ENCODE data around the gene CELF3.

The CELF3 gene

DNA sequence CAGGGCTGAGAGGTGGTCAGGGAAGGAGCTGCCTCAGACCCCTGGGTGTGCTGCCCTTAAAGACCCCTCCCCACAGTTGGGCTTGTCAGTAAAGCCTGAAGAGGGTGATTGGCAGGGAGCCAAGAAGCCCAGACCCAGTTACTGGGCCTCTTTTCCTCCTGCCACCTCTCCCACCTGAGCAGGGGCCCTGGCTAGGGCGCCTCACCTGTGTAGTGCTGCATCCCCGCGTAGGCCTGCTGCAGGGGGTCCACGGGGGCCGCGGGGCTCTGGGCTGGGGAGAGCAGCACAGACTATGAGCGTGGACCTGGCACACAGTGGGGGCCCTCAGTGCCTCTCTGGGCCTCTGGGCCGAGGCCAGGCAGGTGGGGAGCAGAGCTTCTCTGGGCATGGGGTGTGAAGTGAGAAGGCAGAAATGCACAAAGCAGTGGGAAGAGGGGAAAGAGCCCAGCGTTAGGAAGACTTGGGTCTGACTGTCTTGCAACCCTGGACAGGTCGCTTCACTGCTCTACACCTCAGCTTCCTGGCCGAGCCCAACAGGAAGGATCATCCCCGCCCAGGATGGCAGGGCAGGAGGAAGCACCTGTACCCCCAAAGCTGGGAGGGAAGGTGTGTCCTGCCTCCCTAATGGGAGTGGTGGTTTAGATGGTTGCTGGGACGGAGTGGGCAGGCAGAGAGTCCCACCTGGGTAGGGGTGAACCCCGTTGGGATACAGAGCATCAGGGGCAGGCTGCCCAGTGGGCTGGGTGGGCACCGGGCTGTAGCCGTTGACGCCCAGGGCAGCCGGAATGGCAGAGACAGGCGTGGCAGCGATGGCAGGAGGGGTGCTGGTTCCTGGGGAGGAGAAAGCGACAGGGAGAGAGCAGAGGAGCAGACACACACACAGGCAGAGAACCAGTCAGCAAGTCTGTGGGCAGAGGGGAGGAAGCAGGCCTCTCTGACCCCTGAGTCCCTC, 9.9 kb downstream of the CELF3 start:
- no peak overlapping the region for H3K4me3 ChIP-seq (ENCODE audit: low read depth, low read length)
- TF ChIP-seq, protein P1, sequence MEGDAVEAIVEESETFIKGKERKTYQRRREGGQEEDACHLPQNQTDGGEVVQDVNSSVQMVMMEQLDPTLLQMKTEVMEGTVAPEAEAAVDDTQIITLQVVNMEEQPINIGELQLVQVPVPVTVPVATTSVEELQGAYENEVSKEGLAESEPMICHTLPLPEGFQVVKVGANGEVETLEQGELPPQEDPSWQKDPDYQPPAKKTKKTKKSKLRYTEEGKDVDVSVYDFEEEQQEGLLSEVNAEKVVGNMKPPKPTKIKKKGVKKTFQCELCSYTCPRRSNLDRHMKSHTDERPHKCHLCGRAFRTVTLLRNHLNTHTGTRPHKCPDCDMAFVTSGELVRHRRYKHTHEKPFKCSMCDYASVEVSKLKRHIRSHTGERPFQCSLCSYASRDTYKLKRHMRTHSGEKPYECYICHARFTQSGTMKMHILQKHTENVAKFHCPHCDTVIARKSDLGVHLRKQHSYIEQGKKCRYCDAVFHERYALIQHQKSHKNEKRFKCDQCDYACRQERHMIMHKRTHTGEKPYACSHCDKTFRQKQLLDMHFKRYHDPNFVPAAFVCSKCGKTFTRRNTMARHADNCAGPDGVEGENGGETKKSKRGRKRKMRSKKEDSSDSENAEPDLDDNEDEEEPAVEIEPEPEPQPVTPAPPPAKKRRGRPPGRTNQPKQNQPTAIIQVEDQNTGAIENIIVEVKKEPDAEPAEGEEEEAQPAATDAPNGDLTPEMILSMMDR (IDR thresholded peaks at IDR 0.05; ENCODE audit: low read depth, low read length) = no peak

DNA sequence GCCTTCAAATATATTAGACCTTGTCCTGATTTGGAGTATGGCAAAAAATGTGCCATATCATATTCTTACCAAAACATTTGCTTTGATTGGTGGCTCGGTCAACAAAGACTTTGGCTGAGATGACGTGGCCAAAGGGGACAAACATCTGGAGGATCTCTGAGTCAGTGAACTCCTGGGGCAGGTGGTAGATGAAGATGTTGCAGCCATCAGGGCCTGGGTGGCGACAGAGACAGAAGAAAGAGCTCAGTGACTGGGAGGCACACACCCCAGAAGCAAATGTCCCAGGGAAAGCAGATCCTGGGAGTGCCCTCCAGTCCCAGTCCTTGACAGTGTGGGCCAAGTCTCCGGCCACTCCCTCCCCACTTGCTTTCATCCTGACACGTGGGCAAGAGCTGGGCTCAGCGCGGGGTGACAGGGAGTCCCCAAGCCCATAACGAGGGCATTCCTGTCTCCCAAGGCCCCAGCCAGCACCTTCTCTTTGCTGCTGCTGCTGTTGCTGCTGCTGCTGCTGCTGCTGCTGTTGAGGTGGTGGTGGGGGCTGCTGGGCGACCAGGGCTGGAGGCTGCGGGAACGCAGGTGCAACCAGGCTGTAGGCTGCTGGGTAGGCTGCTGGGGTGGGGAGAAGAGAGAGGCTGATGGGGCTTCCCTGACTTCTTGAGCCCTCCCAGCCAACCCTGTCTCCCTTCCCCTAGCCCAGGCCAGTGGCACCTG, 10.7 kb downstream of the CELF3 start:
- no peak overlapping the region for H3K4me3 ChIP-seq (ENCODE audit: low read depth, low read length)
- TF ChIP-seq, protein P1 (IDR thresholded peaks at IDR 0.05; ENCODE audit: low read depth, low read length) = no peak

DNA sequence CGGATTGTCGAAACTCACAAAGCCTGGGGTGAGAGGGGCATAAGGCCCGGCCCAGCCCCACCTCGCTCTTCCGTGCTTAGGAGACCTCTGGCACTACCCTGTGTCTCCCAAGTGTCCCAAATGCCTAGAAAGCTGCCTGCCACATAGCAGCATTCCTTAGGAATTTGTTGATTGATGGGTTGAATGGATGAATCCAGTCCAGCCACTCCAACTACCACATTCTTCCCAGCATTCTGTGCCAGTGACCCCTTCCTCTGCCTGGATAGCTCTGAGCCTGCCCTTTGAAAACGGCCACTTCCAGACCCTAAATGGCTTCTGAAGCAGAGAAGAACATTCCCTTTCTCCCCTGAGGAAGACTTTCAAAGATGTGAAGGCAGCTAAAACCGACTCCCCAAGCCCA, 11.5 kb downstream of the CELF3 start:
- TF ChIP-seq, protein P1 (IDR thresholded peaks at IDR 0.05; ENCODE audit: low read depth, low read length) = no peak

DNA sequence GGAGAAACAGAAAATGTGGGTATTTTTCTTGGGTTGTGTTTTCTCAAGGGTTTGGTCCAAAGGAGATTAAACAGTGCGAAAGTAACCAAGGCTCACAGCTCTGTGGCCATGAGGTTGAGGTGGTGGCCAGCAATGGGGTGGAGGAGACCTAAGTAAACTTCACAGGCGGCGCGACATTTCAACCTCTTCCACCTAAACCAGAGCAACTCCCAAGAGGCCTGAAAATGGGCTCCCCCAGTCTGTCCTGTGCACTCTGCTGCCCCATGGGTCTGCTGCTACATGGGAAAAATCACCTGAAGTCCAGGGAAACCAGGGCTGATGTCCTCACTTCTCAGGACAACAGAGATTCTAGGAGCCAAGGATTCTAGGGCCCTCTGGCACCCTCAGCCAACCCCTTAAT, 12.4 kb downstream of the CELF3 start:
- no peak overlapping the region for H3K4me3 ChIP-seq (ENCODE audit: low read depth, low read length)
- TF ChIP-seq, protein P1 (IDR thresholded peaks at IDR 0.05; ENCODE audit: low read depth, low read length) = no peak

More for the DNA sequence above, 11.5 kb downstream of the CELF3 start:
- H3K4me3 ChIP-seq (ENCODE audit: low read depth, low read length) = no peak overlapping the region

DNA sequence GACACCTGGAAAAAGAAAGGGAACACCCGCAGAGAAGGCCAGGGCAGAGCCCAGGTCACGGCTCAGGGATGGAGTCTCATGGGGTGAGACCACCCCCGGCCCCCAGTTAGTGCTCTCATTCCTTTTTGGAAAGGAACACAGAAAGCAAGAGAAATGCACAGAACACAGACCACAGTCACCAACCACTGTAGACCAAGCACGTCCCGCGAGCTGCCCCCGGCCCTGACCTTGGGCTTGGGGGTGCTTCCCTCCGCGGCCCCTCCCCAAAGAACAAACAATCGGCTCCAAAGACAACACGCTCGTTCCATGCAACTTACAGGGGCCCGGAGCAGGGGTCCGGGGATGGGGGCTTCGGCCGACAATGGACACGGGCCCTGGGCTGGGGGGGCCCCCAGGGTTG, 12.8 kb downstream of the CELF3 start:
- H3K4me3 ChIP-seq (ENCODE audit: low read depth, low read length) = no peak overlapping the region

DNA sequence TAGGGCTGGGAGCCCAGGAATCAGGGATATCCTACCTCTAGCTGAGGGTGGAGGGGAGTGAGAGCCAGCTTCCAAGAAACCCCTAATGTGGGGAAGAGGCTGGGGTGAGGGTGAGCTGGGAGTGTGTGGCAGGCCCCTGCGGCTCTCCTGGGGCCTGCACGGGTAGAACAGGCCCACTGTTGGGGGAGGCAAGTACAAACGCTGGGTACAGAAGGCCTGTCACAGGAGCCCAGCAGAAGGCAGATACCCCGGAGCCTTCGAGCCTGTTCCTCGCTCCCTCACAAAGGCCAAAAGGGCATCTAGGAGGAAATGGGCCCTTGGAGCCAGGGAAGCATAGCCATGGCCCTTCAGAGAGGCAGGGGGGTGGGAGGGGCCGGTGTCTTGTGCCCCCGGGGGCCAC, 13.7 kb downstream of the CELF3 start:
- no peak overlapping the region for H3K4me3 ChIP-seq (ENCODE audit: low read depth, low read length)
- TF ChIP-seq, protein P1 (IDR thresholded peaks at IDR 0.05; ENCODE audit: low read depth, low read length) = no peak

More for the DNA sequence above, 12.8 kb downstream of the CELF3 start:
- TF ChIP-seq, protein P1 (IDR thresholded peaks at IDR 0.05; ENCODE audit: low read depth, low read length) = no peak

DNA sequence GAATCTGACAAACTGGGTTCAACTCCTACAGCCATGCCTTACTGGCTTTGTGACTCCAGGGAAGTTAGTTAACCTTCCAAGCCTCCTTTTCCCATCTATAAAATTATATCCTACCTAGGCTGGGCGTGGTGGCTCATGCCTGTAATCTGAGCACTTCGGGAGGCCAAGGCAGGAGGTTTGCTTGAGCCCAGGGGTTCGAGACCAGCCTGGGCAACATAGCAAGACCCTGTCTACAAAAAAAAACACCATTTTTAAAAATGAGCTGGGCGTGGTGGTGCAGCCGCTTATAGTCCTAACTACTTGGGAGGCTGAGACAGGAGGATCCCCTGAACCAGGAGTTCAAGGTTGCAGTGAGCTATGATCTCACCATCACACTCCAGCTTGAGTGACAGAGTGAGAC, 15.1 kb downstream of the CELF3 start:
- TF ChIP-seq, protein P1 (IDR thresholded peaks at IDR 0.05; ENCODE audit: low read depth, low read length) = no peak
- no peak overlapping the region for H3K4me3 ChIP-seq (ENCODE audit: low read depth, low read length)

Data from WI38 (cell line).